ENCODE measurements around the gene FILIP1L.
A peak's percentile ranks its signal among the peaks of the same experiment; 100 is the strongest.

FILIP1L gene

GRCh38 chr3:99902091-99902490 is 212.2 kb downstream of the FILIP1L start:
- Mint-ChIP-seq H3K27me3 (ENCODE audit: low read depth) (no peaks in the 10 kb centered on the region), H3K4me1 (ENCODE audit: low read depth) (peaks cover 29% of the 10 kb centered on the region), H3K9me3 (no peaks in the 10 kb centered on the region), H3K4me3 (no peak overlapping the region), H3K27ac (no peak overlapping the region), H3K36me3 (ENCODE audit: low read depth) (peaks cover 2% of the 10 kb centered on the region)
- no peak for DNase-seq (ENCODE audit: low spot score)

- no peak overlapping the region for H3K27ac Mint-ChIP-seq
- no peak for DNase-seq (ENCODE audit: low spot score)
- peaks cover 3% of the 10 kb centered on the region for H3K36me3 Mint-ChIP-seq (ENCODE audit: low read depth)
- no peaks in the 10 kb centered on the region for H3K9me3 Mint-ChIP-seq
- H3K27me3 Mint-ChIP-seq (ENCODE audit: low read depth), result no peaks in the 10 kb centered on the region
- H3K4me1 Mint-ChIP-seq (ENCODE audit: low read depth), result peaks cover 29% of the 10 kb centered on the region
- H3K4me3 Mint-ChIP-seq, result no peak overlapping the region
Observed at GRCh38 chr3:99901200-99901926, 212.9 kb downstream of the FILIP1L start.

DNA sequence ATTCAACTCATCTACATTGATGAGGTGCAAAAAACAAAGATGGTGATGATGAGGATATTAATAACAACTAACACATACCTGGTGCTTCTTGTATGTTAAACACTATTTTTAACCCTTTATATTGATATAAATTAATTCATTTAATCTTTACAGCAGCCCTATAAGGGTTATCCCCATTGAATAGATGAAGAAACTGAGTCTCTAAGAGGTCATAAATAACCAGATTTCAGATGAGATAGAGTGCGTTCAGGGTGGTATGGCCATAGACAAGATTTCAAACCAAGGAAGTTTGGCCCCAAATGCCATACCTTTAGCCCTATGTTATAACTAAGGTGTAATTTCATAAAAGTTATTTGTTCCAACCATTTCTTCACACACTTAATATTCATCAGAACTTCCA is 214.1 kb downstream of the FILIP1L start:
- no peak for DNase-seq (ENCODE audit: low spot score)
- Mint-ChIP-seq H3K27ac (no peak overlapping the region), H3K9me3 (no peaks in the 10 kb centered on the region), H3K4me1 (ENCODE audit: low read depth) (peaks cover 35% of the 10 kb centered on the region), H3K27me3 (ENCODE audit: low read depth) (no peaks in the 10 kb centered on the region), H3K36me3 (ENCODE audit: low read depth) (peaks cover 4% of the 10 kb centered on the region), H3K4me3 (no peak overlapping the region)

- no peak for DNase-seq (ENCODE audit: low spot score)
- no peaks in the 10 kb centered on the region for H3K9me3 Mint-ChIP-seq
- H3K4me1 Mint-ChIP-seq (ENCODE audit: low read depth), result peaks cover 31% of the 10 kb centered on the region
- peaks cover 4% of the 10 kb centered on the region for H3K36me3 Mint-ChIP-seq (ENCODE audit: low read depth)
- H3K27me3 Mint-ChIP-seq (ENCODE audit: low read depth), result no peaks in the 10 kb centered on the region
- H3K4me3 Mint-ChIP-seq, result no peak overlapping the region
- H3K27ac Mint-ChIP-seq, result no peak overlapping the region
Observed at GRCh38 chr3:99899603-99900002, 214.7 kb downstream of the FILIP1L start.

DNA sequence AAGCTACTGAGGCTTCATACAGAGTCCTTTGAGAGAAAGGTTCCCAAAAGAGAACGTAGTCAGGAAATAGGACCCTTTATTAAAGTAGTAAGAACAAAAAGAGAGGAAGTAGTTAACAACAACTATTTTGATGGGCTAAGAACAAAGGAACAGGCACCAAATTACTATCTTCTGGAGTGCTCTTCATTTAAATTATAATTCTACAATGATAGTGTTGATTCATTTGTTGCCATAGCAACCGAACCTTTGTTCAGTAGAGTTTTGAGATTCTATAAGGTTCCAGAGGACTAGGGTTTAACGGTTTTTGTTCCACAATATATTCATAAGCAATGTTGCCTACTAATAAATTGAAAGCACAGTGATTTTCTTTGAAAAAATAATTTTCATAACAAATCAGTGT is 217.8 kb downstream of the FILIP1L start:
- H3K27me3 Mint-ChIP-seq (ENCODE audit: low read depth), result no peaks in the 10 kb centered on the region
- H3K4me3 Mint-ChIP-seq, result no peak overlapping the region
- DNase-seq (ENCODE audit: low spot score), result no peak
- peaks cover 20% of the 10 kb centered on the region for H3K4me1 Mint-ChIP-seq (ENCODE audit: low read depth)
- H3K36me3 Mint-ChIP-seq (ENCODE audit: low read depth), result peaks cover 2% of the 10 kb centered on the region
- H3K9me3 Mint-ChIP-seq, result no peaks in the 10 kb centered on the region
- H3K27ac Mint-ChIP-seq, result no peak overlapping the region

DNA sequence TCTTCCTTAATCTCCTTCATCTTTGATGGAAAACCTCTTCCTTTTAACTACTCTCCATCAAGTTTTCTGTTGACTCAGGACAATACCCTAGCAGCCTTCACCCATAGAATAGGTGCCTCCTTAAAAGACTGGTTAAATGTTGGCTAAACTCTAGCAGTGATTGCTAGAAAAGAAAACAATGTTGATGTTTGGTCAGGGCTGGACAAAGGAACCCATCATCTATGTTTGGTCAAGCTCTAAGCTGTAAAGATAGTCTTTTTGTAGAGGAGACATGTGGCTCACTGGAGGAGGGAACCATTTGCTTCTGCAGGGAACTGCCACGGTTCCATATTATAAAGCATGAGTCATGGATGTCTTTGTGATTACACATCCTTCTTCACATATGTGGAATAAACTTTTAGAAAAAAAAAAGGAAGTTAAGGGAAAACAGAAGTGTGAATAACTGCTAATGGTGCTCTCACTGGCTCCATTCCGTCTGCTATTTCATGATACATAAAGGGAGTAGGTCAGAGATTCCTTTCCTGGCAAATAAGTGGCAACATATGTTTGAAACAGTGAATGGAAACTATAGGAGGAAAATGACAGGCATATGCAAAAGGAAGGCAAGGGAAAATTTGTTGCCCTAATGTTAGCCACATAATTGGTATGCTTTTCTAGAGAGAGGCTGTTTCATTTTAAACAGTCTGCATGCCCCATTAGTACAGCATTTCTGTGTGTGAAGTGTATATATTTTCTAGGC is 218.4 kb downstream of the FILIP1L start:
- peaks cover 16% of the 10 kb centered on the region for H3K4me1 Mint-ChIP-seq (ENCODE audit: low read depth)
- no peaks in the 10 kb centered on the region for H3K27me3 Mint-ChIP-seq (ENCODE audit: low read depth)
- no peak overlapping the region for H3K27ac Mint-ChIP-seq
- no peaks in the 10 kb centered on the region for H3K9me3 Mint-ChIP-seq
- H3K36me3 Mint-ChIP-seq (ENCODE audit: low read depth), result peaks cover 2% of the 10 kb centered on the region
- no peak for DNase-seq (ENCODE audit: low spot score)
- no peak overlapping the region for H3K4me3 Mint-ChIP-seq

DNA sequence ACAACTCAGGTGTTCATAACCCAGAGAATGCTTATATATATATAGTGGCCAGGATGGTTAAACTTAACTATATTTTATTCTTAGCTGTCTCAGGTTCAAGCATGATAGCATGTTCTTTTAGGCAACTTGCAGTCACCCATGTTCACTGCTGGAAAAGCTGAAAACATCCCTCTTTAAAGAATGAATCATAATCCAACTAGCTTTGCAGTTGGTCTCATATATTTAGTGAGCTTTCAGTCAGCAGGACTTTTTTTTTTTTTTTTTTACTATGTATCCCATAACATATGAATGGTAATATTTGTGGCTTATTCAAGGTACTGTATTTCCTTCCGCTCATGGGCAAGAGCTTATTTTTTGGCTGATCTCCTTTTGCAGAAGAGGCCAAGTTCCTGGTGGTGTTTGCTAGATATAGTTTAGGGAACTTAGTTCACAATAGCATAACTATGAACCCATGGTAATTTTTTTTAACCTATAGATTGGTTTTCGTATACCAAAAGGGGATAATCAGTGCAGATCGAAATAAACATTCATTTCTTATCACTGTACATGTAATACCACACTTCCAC is 219.1 kb downstream of the FILIP1L start:
- H3K27ac Mint-ChIP-seq, result no peak overlapping the region
- no peak overlapping the region for H3K4me3 Mint-ChIP-seq
- peaks cover 4% of the 10 kb centered on the region for H3K36me3 Mint-ChIP-seq (ENCODE audit: low read depth)
- H3K27me3 Mint-ChIP-seq (ENCODE audit: low read depth), result no peaks in the 10 kb centered on the region
- peaks cover 16% of the 10 kb centered on the region for H3K4me1 Mint-ChIP-seq (ENCODE audit: low read depth)
- no peaks in the 10 kb centered on the region for H3K9me3 Mint-ChIP-seq
- DNase-seq (ENCODE audit: low spot score), result no peak

- no peak for DNase-seq (ENCODE audit: low spot score)
- Mint-ChIP-seq H3K4me3 (no peak overlapping the region), H3K4me1 (ENCODE audit: low read depth) (peaks cover 15% of the 10 kb centered on the region), H3K27ac (no peak overlapping the region), H3K36me3 (ENCODE audit: low read depth) (peaks cover 4% of the 10 kb centered on the region), H3K27me3 (ENCODE audit: low read depth) (no peaks in the 10 kb centered on the region), H3K9me3 (peaks cover under 1% of the 10 kb centered on the region)
Observed at GRCh38 chr3:99892332-99892731, 222.0 kb downstream of the FILIP1L start.

DNA sequence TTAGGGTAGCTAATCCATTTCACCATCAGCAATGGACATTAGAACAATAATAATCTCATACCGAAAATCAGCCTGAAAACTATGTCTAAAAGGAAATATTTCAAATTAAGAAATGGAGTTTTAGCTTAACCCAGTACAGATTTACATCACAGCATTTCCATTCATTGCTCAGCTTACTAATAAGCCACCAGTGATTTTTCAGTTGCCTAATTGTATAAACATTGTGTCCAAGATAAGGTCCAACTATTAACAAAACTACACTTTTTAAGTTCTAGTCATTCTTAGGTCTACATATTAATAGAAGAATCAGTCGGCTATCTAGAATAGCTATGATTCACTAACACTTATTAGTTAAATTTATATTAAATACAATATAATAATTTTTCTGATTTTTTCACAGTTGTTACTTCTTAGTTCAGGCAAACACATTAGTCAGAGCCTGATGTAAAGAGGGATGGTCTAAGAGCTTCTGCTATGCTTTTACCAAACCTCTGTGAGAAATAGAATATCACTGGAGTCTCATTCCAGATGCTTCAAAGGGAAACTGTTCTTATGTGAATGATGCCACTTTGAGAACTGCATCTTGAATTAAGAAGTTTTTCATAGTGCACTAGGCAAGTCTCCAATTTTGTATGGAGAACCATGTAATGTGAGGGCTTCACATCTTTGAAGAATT is 222.6 kb downstream of the FILIP1L start:
- H3K36me3 Mint-ChIP-seq (ENCODE audit: low read depth), result peaks cover 8% of the 10 kb centered on the region
- H3K9me3 Mint-ChIP-seq, result peaks cover 3% of the 10 kb centered on the region
- no peak overlapping the region for H3K4me3 Mint-ChIP-seq
- peaks cover 15% of the 10 kb centered on the region for H3K4me1 Mint-ChIP-seq (ENCODE audit: low read depth)
- no peak overlapping the region for H3K27ac Mint-ChIP-seq
- DNase-seq (ENCODE audit: low spot score), result no peak
- H3K27me3 Mint-ChIP-seq (ENCODE audit: low read depth), result no peaks in the 10 kb centered on the region

DNA sequence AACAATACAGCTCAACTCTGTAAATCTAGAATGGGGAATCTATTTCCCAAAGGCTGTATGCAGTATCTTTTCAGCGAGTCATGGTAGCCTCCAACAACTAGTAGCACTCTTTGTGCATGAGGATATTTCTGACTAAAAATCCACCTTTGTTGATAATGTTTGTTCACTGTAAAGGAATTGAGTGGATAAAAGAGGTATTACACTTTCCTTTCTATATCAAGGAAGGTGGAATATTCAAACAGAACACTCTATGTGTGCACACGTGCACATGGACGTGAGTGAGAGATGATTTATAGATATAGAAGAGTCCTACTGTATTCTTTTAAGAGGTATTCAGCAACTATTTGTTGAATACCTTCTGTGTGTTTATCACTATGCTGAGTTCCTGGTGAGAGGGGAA is 228.4 kb downstream of the FILIP1L start:
- peak overlapping the region; percentile 58 for H3K27ac Mint-ChIP-seq
- no peak for DNase-seq (ENCODE audit: low spot score)
- H3K36me3 Mint-ChIP-seq (ENCODE audit: low read depth), result peaks cover 12% of the 10 kb centered on the region
- no peaks in the 10 kb centered on the region for H3K27me3 Mint-ChIP-seq (ENCODE audit: low read depth)
- peak overlapping the region; percentile 50 for H3K4me3 Mint-ChIP-seq
- peaks cover 34% of the 10 kb centered on the region for H3K4me1 Mint-ChIP-seq (ENCODE audit: low read depth)
- H3K9me3 Mint-ChIP-seq, result peaks cover 7% of the 10 kb centered on the region

- peaks cover 7% of the 10 kb centered on the region for H3K9me3 Mint-ChIP-seq
- peak overlapping the region; percentile 71 for H3K27ac Mint-ChIP-seq
Observed at GRCh38 chr3:99885085-99885484, 229.2 kb downstream of the FILIP1L start.

DNA sequence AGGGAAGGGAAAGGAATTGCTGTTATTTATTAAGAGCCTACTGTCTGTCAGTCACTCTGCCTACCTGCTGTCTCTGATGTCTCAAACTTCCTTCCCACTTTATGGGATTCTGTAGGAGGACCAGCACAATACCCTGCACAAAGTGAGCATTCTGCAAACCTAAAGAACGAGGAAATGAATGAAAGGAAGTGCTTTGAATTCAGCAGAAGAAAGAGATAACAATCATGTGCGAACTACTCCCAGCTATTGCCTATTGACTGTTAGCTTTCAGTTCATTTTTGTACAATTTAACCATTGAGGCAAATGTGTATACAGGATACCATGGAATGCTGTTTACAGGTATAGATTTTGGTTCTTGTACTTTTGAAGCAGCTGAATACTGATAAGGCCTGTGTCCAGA is 229.8 kb downstream of the FILIP1L start:
- H3K36me3 Mint-ChIP-seq (ENCODE audit: low read depth), result peaks cover 10% of the 10 kb centered on the region
- H3K9me3 Mint-ChIP-seq, result peaks cover 7% of the 10 kb centered on the region
- H3K27ac Mint-ChIP-seq, result peak overlapping the region; percentile 32
- H3K27me3 Mint-ChIP-seq (ENCODE audit: low read depth), result no peaks in the 10 kb centered on the region
- peak overlapping the region; percentile 63 for H3K4me3 Mint-ChIP-seq
- H3K4me1 Mint-ChIP-seq (ENCODE audit: low read depth), result peaks cover 34% of the 10 kb centered on the region
- no peak for DNase-seq (ENCODE audit: low spot score)

More at GRCh38 chr3:99885085-99885484, 229.2 kb downstream of the FILIP1L start:
- Mint-ChIP-seq H3K4me3 (peak overlapping the region; percentile 63), H3K4me1 (ENCODE audit: low read depth) (peaks cover 34% of the 10 kb centered on the region), H3K36me3 (ENCODE audit: low read depth) (peaks cover 10% of the 10 kb centered on the region), H3K27me3 (ENCODE audit: low read depth) (no peaks in the 10 kb centered on the region)
- DNase-seq (ENCODE audit: low spot score), result no peak

- Mint-ChIP-seq H3K9me3 (peaks cover 7% of the 10 kb centered on the region), H3K27me3 (ENCODE audit: low read depth) (no peaks in the 10 kb centered on the region)
Observed at GRCh38 chr3:99883693-99884092, 230.6 kb downstream of the FILIP1L start.

DNA sequence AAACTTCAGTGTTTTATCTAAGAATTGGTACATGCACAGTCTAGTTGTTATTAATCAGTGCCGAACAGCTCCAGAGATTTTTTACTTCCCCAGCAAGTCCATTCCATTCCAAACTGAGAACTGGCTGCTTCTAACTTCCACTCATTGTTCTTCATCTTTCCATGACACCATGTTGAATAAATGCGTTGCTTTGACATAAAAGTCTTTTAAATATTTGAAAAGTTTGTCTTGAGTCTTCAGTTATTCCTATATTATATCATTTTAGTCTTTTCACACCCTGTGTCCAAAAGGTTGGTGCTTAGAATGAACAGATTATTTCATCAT is 231.2 kb downstream of the FILIP1L start:
- Mint-ChIP-seq H3K4me1 (ENCODE audit: low read depth) (peaks cover 39% of the 10 kb centered on the region), H3K36me3 (ENCODE audit: low read depth) (peaks cover 10% of the 10 kb centered on the region), H3K4me3 (no peak overlapping the region), H3K27ac (no peak overlapping the region), H3K27me3 (ENCODE audit: low read depth) (no peaks in the 10 kb centered on the region), H3K9me3 (peaks cover 7% of the 10 kb centered on the region)
- no peak for DNase-seq (ENCODE audit: low spot score)

More at GRCh38 chr3:99883693-99884092, 230.6 kb downstream of the FILIP1L start:
- peaks cover 10% of the 10 kb centered on the region for H3K36me3 Mint-ChIP-seq (ENCODE audit: low read depth)
- H3K4me3 Mint-ChIP-seq, result no peak overlapping the region
- H3K27ac Mint-ChIP-seq, result no peak overlapping the region
- peaks cover 36% of the 10 kb centered on the region for H3K4me1 Mint-ChIP-seq (ENCODE audit: low read depth)
- DNase-seq (ENCODE audit: low spot score), result no peak

Data from T-helper 2 cell treated with Interferon-gamma antibody and Interleukin-4, amounts not matched to agents 5 μg/mL and 100 μg/mL, for 36 hours (primary cell).